Lung (tissue), 12 donors: ENCODE results near the gene COBL. TPM values are rescaled to one million over a fixed set of nuclear protein-coding genes. Genes with fewer than 3 reads are reported as not detected.

Experiments
- ATAC-seq: fragments of 200-7000 bp; cut with Tn5 transposase; one replicate; pipeline ENCODE4 v1.9.1; 2020; ENCODE audit warnings: moderate number of reproducible peaks; ENCODE audit not compliant: insufficient read depth, low FRiP score
- DNase-seq, 3 donors: peaks; one replicate each; pipeline ENCODE4 v3.0.0-alpha.2; 2013 to 2017
- H3K27ac ChIP-seq, 2 donors: one replicate each; pipeline ENCODE4 v1.5.1; 2013; ENCODE audit warnings: mild to moderate bottlenecking in 2 of 2, moderate library complexity in 2 of 2, control low read depth in 1 of 2, inconsistent platforms in 1 of 2, low read depth in 1 of 2, low read length in 1 of 2
- H3K27me3 ChIP-seq, 3 donors: one replicate each; pipeline ENCODE4 v1.5.1; 2013; ENCODE audit warnings: low read length in 2 of 3; ENCODE audit not compliant: control insufficient read depth in 3 of 3, insufficient read depth in 3 of 3
- H3K36me3 ChIP-seq, 4 donors: one replicate each; pipeline ENCODE4 v1.5.1; 2013; ENCODE audit warnings: low read length in 4 of 4, mild to moderate bottlenecking in 1 of 4, moderate library complexity in 1 of 4; ENCODE audit not compliant: control insufficient read depth in 4 of 4, insufficient read depth in 4 of 4
- H3K4me1 ChIP-seq, 5 donors: one replicate each; pipeline ENCODE4 v1.5.1; 2013; ENCODE audit warnings: low read length in 5 of 5, mild to moderate bottlenecking in 2 of 5, moderate library complexity in 1 of 5; ENCODE audit not compliant: control insufficient read depth in 5 of 5, insufficient read depth in 5 of 5
- H3K4me3 ChIP-seq: one replicate; pipeline ENCODE4 v1.5.1; 2013; ENCODE audit warnings: mild to moderate bottlenecking, control low read depth, moderate library complexity
- H3K9ac ChIP-seq, 2 donors: one replicate each; pipeline ENCODE4 v1.5.1; 2013; ENCODE audit warnings: low read length in 2 of 2, control low read depth in 1 of 2; ENCODE audit not compliant: insufficient read depth in 1 of 2
- H3K9me3 ChIP-seq, 4 donors: one replicate each; pipeline ENCODE4 v1.5.1; 2013; ENCODE audit warnings: low read length in 3 of 4, mild to moderate bottlenecking in 1 of 4, moderate library complexity in 1 of 4; ENCODE audit not compliant: control insufficient read depth in 4 of 4, insufficient read depth in 3 of 4
- WGBS, 2 donors: extraction: QIAGEN DNeasy Blood & Tissue Kit; methylation state at CpG; one replicate each; pipeline ENCODE4 v1.1.7; 2013; 5-methylcytosine and 5-hydroxymethylcytosine counted together
- polyA plus RNA-seq, 2 donors: library from polyadenylated mRNA; stranded (reverse); fragments of 200-250 nt; gene quantifications; one replicate each; pipeline ENCODE4 v1.2.1, GENCODE V29; 2013
- total RNA-seq, 2 donors: library from RNA; depleted of rRNA in 1 of 2; stranded (reverse); fragments of >200 nt in 1 of 2; gene quantifications; one replicate each; pipeline ENCODE4 v1.2.1, GENCODE V29; 2014 to 2021
- TF ChIP-seq, protein P1 (sequence below): IDR thresholded peaks from 2 replicates; pipeline ENCODE4 v1.5.1; 2012; ENCODE audit warnings: mild to moderate bottlenecking; ENCODE audit errors: control extremely low read depth, extremely low read depth
- donor health status: control.
- donor health status: control.
- donor health status: Bipolar disorder and iron deficiency.
- donor health status: healthy.
- donor health status: DM: yes; HTN: yes; CAD: no.

The COBL gene
- total and polyA plus RNA-seq, 4 donors, result 6.3 to 38.1 (median 15.0) TPM

DNA sequence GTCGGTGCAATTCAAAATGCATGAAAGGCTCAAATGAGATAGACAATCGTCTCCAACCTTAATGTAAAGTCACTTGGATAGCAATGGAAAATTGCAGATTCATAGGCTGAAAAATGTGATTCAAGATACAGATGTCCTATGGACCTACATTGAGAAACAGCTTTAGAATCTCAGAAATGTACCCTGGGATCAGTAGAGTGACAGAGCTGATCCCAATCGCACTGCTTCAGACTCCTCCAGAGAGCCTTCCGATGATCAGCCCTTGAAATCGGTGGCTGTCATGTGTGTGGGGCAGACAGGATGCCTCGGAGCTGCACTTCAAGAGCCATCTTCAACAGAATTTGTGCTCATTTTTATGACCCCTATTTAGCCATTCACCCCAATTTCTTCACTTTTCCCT lies 293.8 kb downstream of the COBL start:
- Histone ChIP-seq H3K4me1 (no peaks in the 10 kb centered on the region), H3K9me3 (no peaks in the 10 kb centered on the region), H3K4me3 (no peak overlapping the region), H3K9ac (no peak overlapping the region), H3K27me3 (no peaks in the 10 kb centered on the region), H3K27ac (no peak overlapping the region), H3K36me3 (peaks cover 0 to 4% (median 0%) of the 10 kb centered on the region in 4 donors)
- DNase-seq (no peak), ATAC-seq (no peak)
- TF ChIP-seq, protein P1, sequence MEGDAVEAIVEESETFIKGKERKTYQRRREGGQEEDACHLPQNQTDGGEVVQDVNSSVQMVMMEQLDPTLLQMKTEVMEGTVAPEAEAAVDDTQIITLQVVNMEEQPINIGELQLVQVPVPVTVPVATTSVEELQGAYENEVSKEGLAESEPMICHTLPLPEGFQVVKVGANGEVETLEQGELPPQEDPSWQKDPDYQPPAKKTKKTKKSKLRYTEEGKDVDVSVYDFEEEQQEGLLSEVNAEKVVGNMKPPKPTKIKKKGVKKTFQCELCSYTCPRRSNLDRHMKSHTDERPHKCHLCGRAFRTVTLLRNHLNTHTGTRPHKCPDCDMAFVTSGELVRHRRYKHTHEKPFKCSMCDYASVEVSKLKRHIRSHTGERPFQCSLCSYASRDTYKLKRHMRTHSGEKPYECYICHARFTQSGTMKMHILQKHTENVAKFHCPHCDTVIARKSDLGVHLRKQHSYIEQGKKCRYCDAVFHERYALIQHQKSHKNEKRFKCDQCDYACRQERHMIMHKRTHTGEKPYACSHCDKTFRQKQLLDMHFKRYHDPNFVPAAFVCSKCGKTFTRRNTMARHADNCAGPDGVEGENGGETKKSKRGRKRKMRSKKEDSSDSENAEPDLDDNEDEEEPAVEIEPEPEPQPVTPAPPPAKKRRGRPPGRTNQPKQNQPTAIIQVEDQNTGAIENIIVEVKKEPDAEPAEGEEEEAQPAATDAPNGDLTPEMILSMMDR, result no peak
- WGBS, 2 donors, result 93 to 94% methylated on average over 6 of the region's 6 CpGs

DNA sequence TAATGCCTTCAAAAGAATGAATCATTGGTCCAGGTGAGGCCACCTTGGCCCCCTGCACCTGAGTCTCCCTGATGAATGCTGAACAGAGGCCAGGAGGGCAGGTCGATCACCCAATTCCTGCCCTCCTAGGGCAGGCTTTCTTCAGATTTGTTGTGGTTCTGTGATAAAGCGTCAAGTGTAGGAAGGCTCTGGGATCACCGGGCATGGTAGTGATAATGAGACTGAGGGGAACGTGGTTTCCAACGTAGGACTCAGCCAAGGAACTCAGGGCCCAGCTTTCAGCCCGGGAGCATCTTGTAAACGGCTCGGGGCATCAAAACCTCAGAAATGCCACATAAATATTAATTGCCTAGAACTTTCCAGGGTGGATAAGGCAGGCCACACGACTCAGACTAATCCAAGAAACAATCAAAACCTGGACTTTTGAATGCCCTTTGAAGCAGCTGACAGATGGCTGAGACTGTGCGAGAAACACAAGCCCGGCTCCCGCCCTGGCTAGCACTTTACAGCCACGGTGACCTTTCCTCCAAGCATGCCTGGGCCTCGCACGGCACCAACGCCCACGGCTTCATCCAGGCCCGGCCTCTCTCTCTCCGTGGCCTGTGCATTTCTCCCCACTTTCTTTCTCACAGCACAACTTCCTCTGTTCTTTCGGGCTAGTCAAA lies 294.6 kb downstream of the COBL start:
- H3K4me3 ChIP-seq, result no peak overlapping the region
- peaks cover 0 to 4% (median 0%) of the 10 kb centered on the region in 4 donors for H3K36me3 ChIP-seq
- no peaks in the 10 kb centered on the region for H3K9me3 ChIP-seq
- no peaks in the 10 kb centered on the region for H3K27me3 ChIP-seq
- 87% methylated on average over 20 of the region's 20 CpGs for WGBS, 2 donors
- DNase-seq (no peak), ATAC-seq (no peak)
- no peak overlapping the region for H3K9ac ChIP-seq
- no peaks in the 10 kb centered on the region for H3K4me1 ChIP-seq
- no peak overlapping the region for H3K27ac ChIP-seq
- TF ChIP-seq, protein P1, result no peak

GRCh38 chr7:51020944-51021343 lies 295.7 kb downstream of the COBL start:
- H3K4me3 ChIP-seq, result no peak overlapping the region
- H3K9ac ChIP-seq, result no peak overlapping the region
- 93 to 95% methylated on average over 3 of the region's 3 CpGs for WGBS, 2 donors
- H3K9me3 ChIP-seq, result no peaks in the 10 kb centered on the region
- no peak overlapping the region for H3K27ac ChIP-seq
- no peaks in the 10 kb centered on the region for H3K4me1 ChIP-seq
- peaks cover 0 to 4% (median 0%) of the 10 kb centered on the region in 4 donors for H3K36me3 ChIP-seq
- TF ChIP-seq, protein P1, result no peak
- DNase-seq (no peak), ATAC-seq (no peak)
- H3K27me3 ChIP-seq, result no peaks in the 10 kb centered on the region
